ENCODE data around the gene COPS2. TPM values are rescaled to one million over a fixed set of nuclear protein-coding genes. Genes with fewer than 3 reads are reported as not detected.

The COPS2 gene
- total and polyA plus RNA-seq, 2 of the 13 experiments (the other 11 are each of a cell fraction or from before 2014, with no cell fraction given) = 37.8 to 66.3 TPM

DNA sequence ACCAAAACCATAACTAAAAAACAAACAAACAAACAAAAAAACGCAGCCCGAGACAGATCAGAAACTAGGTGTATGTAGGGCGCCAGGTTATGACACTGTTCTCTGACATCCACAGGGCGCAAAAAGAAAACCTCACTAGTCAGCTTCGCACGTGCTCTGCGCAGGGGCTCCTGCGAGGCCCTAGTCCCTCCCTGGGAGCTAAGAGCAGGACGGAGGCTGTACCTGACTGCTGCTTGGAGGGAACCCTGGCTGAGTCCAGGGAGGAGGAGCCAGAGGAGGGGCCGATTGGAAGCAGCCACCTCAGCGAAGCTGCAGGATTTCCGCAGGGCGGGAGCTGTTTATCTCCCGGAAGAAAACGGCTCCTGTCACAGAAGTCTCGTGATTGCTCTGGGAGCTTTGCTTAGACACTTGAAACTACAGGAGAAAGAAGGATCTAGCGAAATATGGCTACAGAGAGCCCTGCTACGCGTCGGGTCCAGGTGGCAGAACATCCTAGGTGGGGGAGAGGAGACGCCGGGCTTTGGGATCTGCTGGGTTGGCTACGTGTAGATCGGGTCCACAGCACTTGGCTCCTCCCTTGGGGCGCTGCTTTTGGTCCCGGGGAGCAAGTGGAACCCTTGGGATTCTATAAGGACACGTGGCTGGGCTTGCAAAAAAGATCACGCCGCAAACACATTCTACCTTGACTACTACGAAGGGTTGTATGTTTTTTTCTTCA lies 14.6 kb upstream of the COPS2 start, which contains the start of gene GALK2 (continued):
- no peak for TF ChIP-seq ZNF883 (CRISPR knock-in tag; IDR thresholded peaks at IDR 0.05; ENCODE audit: not compliant biosample characterization)
- TF ChIP-seq ZNF230 (CRISPR knock-in tag; IDR thresholded peaks at IDR 0.05) = peak; percentile 76; the same call in 1 of the 2 replicates
- TF ChIP-seq KAT8 (CRISPR knock-in tag; IDR thresholded peaks at IDR 0.05) = peak; percentile 87
- peak; percentile 71 to 89 for TF ChIP-seq POLR2A (IDR thresholded peaks at IDR 0.05; ENCODE audit: insufficient read depth in 1 of 2, low read depth in 2 of 2, low read length in 2 of 2)
- TF ChIP-seq ZNF605 (CRISPR knock-in tag; IDR thresholded peaks at IDR 0.05) = peak; percentile 66; the same call in 1 of the 2 replicates
- TF ChIP-seq, protein P1, sequence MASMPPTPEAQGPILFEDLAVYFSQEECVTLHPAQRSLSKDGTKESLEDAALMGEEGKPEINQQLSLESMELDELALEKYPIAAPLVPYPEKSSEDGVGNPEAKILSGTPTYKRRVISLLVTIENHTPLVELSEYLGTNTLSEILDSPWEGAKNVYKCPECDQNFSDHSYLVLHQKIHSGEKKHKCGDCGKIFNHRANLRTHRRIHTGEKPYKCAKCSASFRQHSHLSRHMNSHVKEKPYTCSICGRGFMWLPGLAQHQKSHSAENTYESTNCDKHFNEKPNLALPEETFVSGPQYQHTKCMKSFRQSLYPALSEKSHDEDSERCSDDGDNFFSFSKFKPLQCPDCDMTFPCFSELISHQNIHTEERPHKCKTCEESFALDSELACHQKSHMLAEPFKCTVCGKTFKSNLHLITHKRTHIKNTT (CRISPR knock-in tag; IDR thresholded peaks at IDR 0.05) = no peak
- TF ChIP-seq ZNF329 (CRISPR knock-in tag; IDR thresholded peaks at IDR 0.05; ENCODE audit: low read depth) = no peak
- TF ChIP-seq KLF15 (CRISPR knock-in tag; IDR thresholded peaks at IDR 0.05; ENCODE audit: borderline replicate concordance) = 0 out of 2 replicates have a peak, but pooled peaks have one; percentile 37
- peak in 1 of 2 experiments; percentile 62; a peak in 1 of 4 replicates for TF ChIP-seq KLF16 (CRISPR knock-in tag; IDR thresholded peaks at IDR 0.05)
- TF ChIP-seq ZNF331 (CRISPR knock-in tag; IDR thresholded peaks at IDR 0.05) = peak; percentile 59; the same call in 1 of the 2 replicates
- TF ChIP-seq ZNF614 (CRISPR knock-in tag; IDR thresholded peaks at IDR 0.05; ENCODE audit: borderline replicate concordance) = peak; percentile 36; the same call in 1 of the 2 replicates
- no peak for TF ChIP-seq CHD4 (IDR thresholded peaks at IDR 0.05; ENCODE audit: borderline replicate concordance, low read length)
- TF ChIP-seq NFYB (CRISPR knock-in tag; IDR thresholded peaks at IDR 0.05) = peak; percentile 61
- TF ChIP-seq ZNF281 (CRISPR knock-in tag; IDR thresholded peaks at IDR 0.05; ENCODE audit: borderline replicate concordance) = no peak
- no peak for TF ChIP-seq NCOR1 (IDR thresholded peaks at IDR 0.05; ENCODE audit: borderline replicate concordance, low read length)
- TF ChIP-seq NFE2L2 (IDR thresholded peaks at IDR 0.05; ENCODE audit: low read length) = no peak
- TF ChIP-seq ZFP62 (CRISPR knock-in tag; IDR thresholded peaks at IDR 0.05) = no peak
- TF ChIP-seq RXRA (CRISPR knock-in tag; IDR thresholded peaks at IDR 0.05) = no peak; the same call in 1 of the 2 replicates
- no peak for TF ChIP-seq ZNF761 (CRISPR knock-in tag; conservative IDR thresholded peaks at IDR 0.05)
- TF ChIP-seq HIVEP1 (CRISPR knock-in tag; IDR thresholded peaks at IDR 0.05) = peak; percentile 81
- peak; percentile 87; the same call in 1 of the 2 replicates for TF ChIP-seq DMAP1 (CRISPR knock-in tag; IDR thresholded peaks at IDR 0.05)
- no peak for TF ChIP-seq TERF1 (CRISPR knock-in tag; IDR thresholded peaks at IDR 0.05)
- TF ChIP-seq BRD4 (CRISPR knock-in tag; IDR thresholded peaks at IDR 0.05) = no peak
- no peak for TF ChIP-seq HDAC6 (IDR thresholded peaks at IDR 0.05; ENCODE audit: low read depth, low read length)
- TF ChIP-seq ZSCAN22 (CRISPR knock-in tag; IDR thresholded peaks at IDR 0.05) = no peak
- TF ChIP-seq MLLT10 (CRISPR knock-in tag; IDR thresholded peaks at IDR 0.05) = no peak

Data from HepG2 (cell line).